Stimulated activated CD8-positive, alpha-beta memory T cell treated with anti-CD3 and anti-CD28 coated beads, Interleukin-7, amount 100 ng/mL, for 48 hours (primary cell): Measurements from ENCODE around the gene PEX5.
A peak's percentile ranks its signal among the peaks of the same experiment; 100 is the strongest.
"Not testable (repeated sequence)": the region's sequence is repeated elsewhere in the genome, so short reads cannot be mapped to it uniquely, and the experiment has no call there.

Experiments used
- DNase-seq, 2 donors: peaks; one replicate each; pipeline ENCODE4 v3.0.0-alpha.2; 2020; ENCODE audit warnings: low read depth in 1 of 2; ENCODE audit errors: extremely low read depth in 1 of 2

Gene PEX5

GRCh38 chr12:7210642-7211151, 21.2 kb downstream of the PEX5 start:
- DNase-seq, result no peak

GRCh38 chr12:7212678-7213077, 23.2 kb downstream of the PEX5 start:
- no peak for DNase-seq

GRCh38 chr12:7213745-7214144, 24.3 kb downstream of the PEX5 start:
- DNase-seq, result not testable (repeated sequence)

GRCh38 chr12:7217475-7218069, 28.1 kb downstream of the PEX5 start:
- no peak for DNase-seq

- DNase-seq, result peak; percentile 15 to 39
These were observed 30.2 kb downstream of the PEX5 start for GRCh38 chr12:7219599-7220243.

GRCh38 chr12:7221486-7221885, 32.0 kb downstream of the PEX5 start:
- no peak for DNase-seq

- DNase-seq, result no peak
These were observed 40.3 kb downstream of the PEX5 start for GRCh38 chr12:7229741-7230140.

- no peak for DNase-seq
These were observed 52.0 kb downstream of the PEX5 start for GRCh38 chr12:7241404-7242005.

GRCh38 chr12:7242176-7243101, 53.0 kb downstream of the PEX5 start:
- DNase-seq, result no peak

DNA sequence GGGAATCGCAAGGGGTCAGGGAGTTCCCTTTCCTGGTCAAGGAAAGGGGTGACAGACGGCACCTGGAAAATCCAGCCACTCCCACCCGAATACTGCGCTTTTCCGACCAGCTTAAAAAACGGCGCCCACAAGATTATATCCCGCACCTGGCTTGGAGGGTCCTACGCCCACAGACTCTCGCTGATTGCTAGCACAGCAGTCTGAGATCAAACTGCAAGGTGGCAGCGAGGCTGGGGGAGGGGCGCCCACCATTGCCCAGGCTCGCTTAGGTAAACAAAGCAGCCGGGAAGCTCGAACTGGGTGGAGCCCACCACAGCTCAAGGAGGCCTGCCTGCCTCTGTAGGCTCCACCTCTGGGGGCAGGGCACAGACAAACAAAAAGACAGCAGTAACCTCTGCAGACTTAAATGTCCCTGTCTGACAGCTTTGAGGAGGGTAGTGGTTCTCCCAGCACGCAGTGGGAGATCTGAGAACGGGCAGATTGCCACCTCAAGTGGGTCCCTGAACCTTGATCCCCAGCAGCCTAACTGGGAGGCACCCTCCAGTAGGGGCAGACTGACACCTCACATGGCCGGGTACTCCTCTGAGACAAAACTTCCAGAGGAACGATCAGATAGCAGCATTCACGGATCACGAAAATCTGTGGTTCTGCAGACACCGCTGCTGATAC, 62.0 kb downstream of the PEX5 start:
- DNase-seq, result not testable (repeated sequence)

GRCh38 chr12:7259060-7259459, 69.6 kb downstream of the PEX5 start:
- DNase-seq, result no peak
